GM19351 (cell line): Measurements from ENCODE around the gene F2RL2.

Experiments used
- ATAC-seq: cut with Tn5 transposase; IDR thresholded peaks from one replicate; pipeline ENCODE4 v1.9.1; 2021; ENCODE audit warnings: mild to moderate bottlenecking, moderate library complexity; ENCODE audit not compliant: unreplicated experiment

Gene F2RL2

GRCh38 chr5:76590027-76590426, 33.2 kb downstream of the F2RL2 start:
- ATAC-seq: peak; percentile 97

GRCh38 chr5:76586531-76586930, 36.7 kb downstream of the F2RL2 start:
- no peak for ATAC-seq

GRCh38 chr5:76585783-76586217, 37.4 kb downstream of the F2RL2 start:
- ATAC-seq: no peak

GRCh38 chr5:76583163-76584047, 39.8 kb downstream of the F2RL2 start:
- no peak for ATAC-seq

- ATAC-seq: peak; percentile 84
Observed at GRCh38 chr5:76582230-76583162, 40.7 kb downstream of the F2RL2 start.

GRCh38 chr5:76580981-76581380, 42.2 kb downstream of the F2RL2 start:
- ATAC-seq: no peak

GRCh38 chr5:76579166-76579937, 43.9 kb downstream of the F2RL2 start:
- no peak for ATAC-seq

- no peak for ATAC-seq
Observed at GRCh38 chr5:76576996-76577395, 46.2 kb downstream of the F2RL2 start.

- ATAC-seq: no peak
Observed at GRCh38 chr5:76576450-76576849, 46.8 kb downstream of the F2RL2 start.

- no peak for ATAC-seq
Observed at GRCh38 chr5:76571559-76571958, 51.6 kb downstream of the F2RL2 start.

- ATAC-seq: no peak
Observed at GRCh38 chr5:76570153-76570552, 53.0 kb downstream of the F2RL2 start.
